Suprapubic skin (tissue), 4 donors: ENCODE data around the gene HSD3B1.

Source experiments
- EP300 ChIP-seq: sonication (generic); formaldehyde crosslinking; IDR thresholded peaks from one replicate; pipeline ENCODE4 v1.6.1; 2017; ENCODE audit warnings: antibody characterized with exemption
- POLR2A ChIP-seq, 2 donors: fragments of 450-650 bp; IDR thresholded peaks; one replicate each; pipeline ENCODE4 v1.6.1; 2017; ENCODE audit warnings: antibody characterized with exemption in 2 of 2, mild to moderate bottlenecking in 2 of 2, moderate library complexity in 2 of 2
- POLR2AphosphoS5 ChIP-seq, 3 donors: sonication (generic); formaldehyde crosslinking; IDR thresholded peaks; one replicate each; pipeline ENCODE4 v1.6.1; 2017; ENCODE audit warnings: antibody characterized with exemption in 3 of 3
- TF ChIP-seq, protein P1 (sequence below), 2 donors: fragments of 200-600 bp in 1 of 2; fragments of 450-650 bp in 1 of 2; sonication (generic) in 1 of 2; IDR thresholded peaks; one replicate each; pipeline ENCODE4 v1.5.1; 2016 to 2019; ENCODE audit warnings: antibody characterized with exemption in 2 of 2, mild to moderate bottlenecking in 1 of 2, moderate library complexity in 1 of 2

DNA sequence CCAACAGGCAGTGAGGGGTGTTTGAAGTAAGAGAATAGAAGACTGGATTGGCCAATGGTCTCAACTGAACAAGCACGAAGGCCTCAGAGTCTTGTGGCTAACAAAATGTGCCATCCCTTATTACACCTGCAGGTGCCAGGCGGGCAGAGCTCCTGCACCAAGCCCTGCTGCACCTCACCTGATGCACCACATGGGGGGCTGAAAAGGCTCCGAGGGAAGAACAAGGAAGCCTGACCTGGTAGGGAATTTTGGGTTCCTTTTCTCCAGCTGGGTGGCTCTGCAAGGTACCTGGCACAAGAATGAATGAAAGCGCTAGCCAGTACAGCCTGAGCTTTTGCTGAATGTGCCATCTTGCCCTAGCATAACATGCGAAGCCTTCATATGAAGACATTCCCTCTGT, 9.7 kb downstream of the HSD3B1 start:
- TF ChIP-seq, protein P1, sequence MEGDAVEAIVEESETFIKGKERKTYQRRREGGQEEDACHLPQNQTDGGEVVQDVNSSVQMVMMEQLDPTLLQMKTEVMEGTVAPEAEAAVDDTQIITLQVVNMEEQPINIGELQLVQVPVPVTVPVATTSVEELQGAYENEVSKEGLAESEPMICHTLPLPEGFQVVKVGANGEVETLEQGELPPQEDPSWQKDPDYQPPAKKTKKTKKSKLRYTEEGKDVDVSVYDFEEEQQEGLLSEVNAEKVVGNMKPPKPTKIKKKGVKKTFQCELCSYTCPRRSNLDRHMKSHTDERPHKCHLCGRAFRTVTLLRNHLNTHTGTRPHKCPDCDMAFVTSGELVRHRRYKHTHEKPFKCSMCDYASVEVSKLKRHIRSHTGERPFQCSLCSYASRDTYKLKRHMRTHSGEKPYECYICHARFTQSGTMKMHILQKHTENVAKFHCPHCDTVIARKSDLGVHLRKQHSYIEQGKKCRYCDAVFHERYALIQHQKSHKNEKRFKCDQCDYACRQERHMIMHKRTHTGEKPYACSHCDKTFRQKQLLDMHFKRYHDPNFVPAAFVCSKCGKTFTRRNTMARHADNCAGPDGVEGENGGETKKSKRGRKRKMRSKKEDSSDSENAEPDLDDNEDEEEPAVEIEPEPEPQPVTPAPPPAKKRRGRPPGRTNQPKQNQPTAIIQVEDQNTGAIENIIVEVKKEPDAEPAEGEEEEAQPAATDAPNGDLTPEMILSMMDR (IDR thresholded peaks at IDR 0.05) = peak in 1 of 2 donors; percentile 39
- TF ChIP-seq POLR2A (IDR thresholded peaks at IDR 0.05) (no peak), EP300 (no peak), POLR2AphosphoS5 (IDR thresholded peaks at IDR 0.05) (no peak)
